HL-60 (cell line): ENCODE results near the gene LCN2.

Experiments used
- CTCF ChIP-seq: IDR thresholded peaks from one replicate; pipeline ENCODE4 v1.5.1; 2011; ENCODE audit warnings: low read length, control low read depth, inconsistent platforms; ENCODE audit not compliant: insufficient read depth
- GABPA ChIP-seq: IDR thresholded peaks from 2 replicates; pipeline ENCODE4 v1.6.1; 2012; ENCODE audit warnings: low read depth
- POLR2AphosphoS5 ChIP-seq: IDR thresholded peaks from 2 replicates; pipeline ENCODE4 v1.6.1; 2012; ENCODE audit warnings: low read depth
- REST ChIP-seq: IDR thresholded peaks from 2 replicates; pipeline ENCODE4 v1.6.1; 2012; ENCODE audit warnings: low read depth; ENCODE audit not compliant: insufficient replicate concordance
- SPI1 ChIP-seq: IDR thresholded peaks from 2 replicates; pipeline ENCODE4 v1.6.1; 2012; ENCODE audit warnings: low read depth, mild to moderate bottlenecking, borderline replicate concordance

GRCh38 chr9:128167209-128167608 lies 18.0 kb downstream of the LCN2 start:
- TF ChIP-seq CTCF (no peak), POLR2AphosphoS5 (no peak), REST (no peak), GABPA (no peak), SPI1 (no peak)
